ENCODE results near the gene DCUN1D5. TPM values are rescaled to one million over a fixed set of nuclear protein-coding genes. Genes with fewer than 3 reads are reported as not detected.

Gene DCUN1D5
- total and polyA plus RNA-seq, 2 of the 8 experiments (the other 6 are each of a cell fraction or from before 2014, with no cell fraction given), result 76.1 to 95.4 TPM

- FAIRE-seq (no peak), DNase-seq (ENCODE audit: low read depth in 1 of 2, low spot score in 2 of 2) (no peak)
- H3K4ac ChIP-seq (replicated peaks; ENCODE audit: insufficient read length, low read depth, low read length), result no peak overlapping the region
- ChIA-PET POLR2A (ENCODE audit: partially characterized antibody) (interaction anchor here (1.2 kb wide), 1 partner anchor 142 kb away, joined by 3 read pairs; no protein-coding TSS in a partner anchor), CTCF (ENCODE audit: partially characterized antibody) (interaction anchor here (0.7 to 1.1 kb wide), 3 partner anchors 32 to 181 kb away, joined by 4 read pairs; no protein-coding TSS in a partner anchor)
- 91% methylated on average over 3 of the region's 3 CpGs; no CpG with 5 or more reads in 1 of the 2 experiments for WGBS, 2 experiments (ENCODE audit: extremely low coverage in 1 of 2, insufficient coverage in 1 of 2, insufficient read length in 1 of 2, insufficient replicate concordance in 2 of 2, low coverage in 1 of 2, low lambda C conversion rate in 2 of 2, missing lambda C conversion rate in 1 of 2)
- no peak overlapping the region for H3K56ac ChIP-seq (replicated peaks; ENCODE audit: insufficient read length, low read depth, low read length)
- peaks cover 0 to 6% (median 0%) of the 10 kb centered on the region in 4 experiments; a peak in 1 of 8 replicates for H3K36me3 ChIP-seq (ENCODE audit: control insufficient read depth in 2 of 4, insufficient read depth in 4 of 4, low read length in 3 of 4)
- H3K18ac ChIP-seq (ENCODE audit: extremely low read depth, low read length), result no peak overlapping the region
- no peaks in the 10 kb centered on the region for H3K79me2 ChIP-seq (ENCODE audit: control insufficient read depth in 1 of 2, insufficient read depth in 2 of 2, low read length in 2 of 2)
- H4K91ac ChIP-seq (replicated peaks; ENCODE audit: insufficient read length, low read length), result no peak overlapping the region
- H3K23ac ChIP-seq (ENCODE audit: insufficient read length), result no peak overlapping the region
- TF ChIP-seq SIX5 (IDR thresholded peaks at IDR 0.05; ENCODE audit: low read depth, low read length) (no peak), TCF12 (IDR thresholded peaks at IDR 0.05; ENCODE audit: low read depth, low read length) (no peak), EP300 (IDR thresholded peaks at IDR 0.05; ENCODE audit: borderline replicate concordance in 1 of 2, low read depth in 2 of 2, low read length in 2 of 2) (no peak), ASH2L (IDR thresholded peaks at IDR 0.05; ENCODE audit: low read length) (no peak), SRF (IDR thresholded peaks at IDR 0.05; ENCODE audit: low read depth, low read length) (no peak)
- no peak overlapping the region for H2BK120ac ChIP-seq (replicated peaks; ENCODE audit: low read depth, low read length)
- H2BK12ac ChIP-seq (ENCODE audit: low read depth, low read length), result no peak overlapping the region
- H4K5ac ChIP-seq (ENCODE audit: insufficient read length, low read depth, low read length), result no peak overlapping the region
- no peak overlapping the region for H3K4me2 ChIP-seq (ENCODE audit: insufficient read depth in 1 of 2, low read depth in 2 of 2, low read length in 2 of 2)
- H3K27me3 ChIP-seq (replicated peaks in 1 of 4; ENCODE audit: control insufficient read depth in 3 of 4, extremely low read depth in 1 of 4, insufficient read depth in 3 of 4, low read length in 3 of 4), result no peaks in the 10 kb centered on the region
- no peaks in the 10 kb centered on the region for H3K9me3 ChIP-seq (ENCODE audit: insufficient read depth in 2 of 2, low read depth in 1 of 2, low read length in 1 of 2)
- peaks cover 0 to 2% of the 10 kb centered on the region in 2 experiments for H4K20me1 ChIP-seq (replicated peaks in 1 of 2; ENCODE audit: control insufficient read depth in 1 of 2, insufficient read depth in 2 of 2, low read length in 2 of 2)
- no peak overlapping the region for H4K8ac ChIP-seq (ENCODE audit: extremely low read depth, insufficient read depth, low read length)
- H3K27ac ChIP-seq (ENCODE audit: low read depth, low read length), result no peak overlapping the region
- H3K4me1 ChIP-seq (replicated peaks in 1 of 4; ENCODE audit: control insufficient read depth in 3 of 4, insufficient read depth in 4 of 4, low read length in 3 of 4), result no peaks in the 10 kb centered on the region
- no peak overlapping the region for H2BK15ac ChIP-seq (ENCODE audit: low read length)
- no peak overlapping the region for H3K9ac ChIP-seq (replicated peaks in 1 of 4; ENCODE audit: extremely low read depth in 1 of 4, low read depth in 3 of 4, low read length in 3 of 4)
- H3K14ac ChIP-seq (ENCODE audit: insufficient read length), result no peak overlapping the region
- no peak overlapping the region for H3K4me3 ChIP-seq (ENCODE audit: extremely low read depth in 1 of 4, insufficient read depth in 2 of 4, low read depth in 3 of 4, low read length in 4 of 4)
- no peak overlapping the region for H2BK5ac ChIP-seq (ENCODE audit: low read depth, low read length)
- H2AK5ac ChIP-seq (ENCODE audit: low read depth, low read length), result no peak overlapping the region
- H3K23me2 ChIP-seq (ENCODE audit: low read depth, low read length), result no peaks in the 10 kb centered on the region
- H2BK20ac ChIP-seq (ENCODE audit: low read length), result no peak overlapping the region
- H2AFZ ChIP-seq (ENCODE audit: low read length), result no peak overlapping the region
- no peaks in the 10 kb centered on the region for H3K79me1 ChIP-seq (ENCODE audit: low read depth, low read length)
Measured at GRCh38 chr11:103053997-103054396, 38.0 kb downstream of the DCUN1D5 start.
